Fibroblast of lung (primary cell): Measurements from ENCODE around the gene UTP20. TPM values are rescaled to one million over a fixed set of nuclear protein-coding genes. Genes with fewer than 3 reads are reported as not detected.

Experiments used
- DNase-seq, 2 donors: peaks; one replicate each; pipeline versions ENCODE4 v3.0.0 to v3.0.0-alpha.2; 2010; ENCODE audit warnings: low read depth in 2 of 2
- H2AFZ ChIP-seq: 2 replicates; pipeline ENCODE4 v1.5.1; 2012; ENCODE audit warnings: low read length, control low read depth, inconsistent platforms
- H3K27ac ChIP-seq: 2 replicates; pipeline ENCODE4 v1.5.1; 2011; ENCODE audit warnings: low read length, control low read depth; ENCODE audit not compliant: insufficient read depth
- H3K27me3 ChIP-seq: 2 replicates; pipeline ENCODE4 v1.5.1; 2011; ENCODE audit warnings: mild to moderate bottlenecking, low read length; ENCODE audit not compliant: control insufficient read depth, insufficient read depth
- H3K36me3 ChIP-seq: 2 replicates; pipeline ENCODE4 v1.5.1; 2011; ENCODE audit warnings: low read length; ENCODE audit not compliant: control insufficient read depth, insufficient read depth
- H3K4me1 ChIP-seq: 2 replicates; pipeline ENCODE4 v1.5.1; 2011; ENCODE audit warnings: low read length; ENCODE audit not compliant: control insufficient read depth, insufficient read depth; ENCODE audit errors: extremely low read depth
- H3K4me2 ChIP-seq: 2 replicates; pipeline ENCODE4 v1.5.1; 2011; ENCODE audit warnings: low read length, control low read depth; ENCODE audit not compliant: insufficient read depth; ENCODE audit errors: extremely low read depth
- H3K4me3 ChIP-seq, 4 experiments: fragments of 200-600 bp in 1 of 4; sonication (generic) in 1 of 4; replicated peaks in 1 of 4; 2 replicates each; pipeline ENCODE4 v1.5.1; 2011 to 2016; ENCODE audit warnings: low read length in 4 of 4, low read depth in 3 of 4, mild to moderate bottlenecking in 3 of 4, control low read depth in 2 of 4, inconsistent platforms in 1 of 4, mixed read lengths in 1 of 4; ENCODE audit not compliant: insufficient read depth in 1 of 4; ENCODE audit errors: control extremely low read depth in 1 of 4
- H3K79me2 ChIP-seq: 2 replicates; pipeline ENCODE4 v1.5.1; 2012; ENCODE audit warnings: mild to moderate bottlenecking, low read length, inconsistent platforms; ENCODE audit not compliant: control insufficient read depth, insufficient read depth
- H3K9ac ChIP-seq: 2 replicates; pipeline ENCODE4 v1.5.1; 2011; ENCODE audit warnings: mild to moderate bottlenecking, low read length, control low read depth; ENCODE audit not compliant: insufficient read depth
- H3K9me3 ChIP-seq: 2 replicates; pipeline ENCODE4 v1.5.1; 2012; ENCODE audit warnings: low read depth, low read length; ENCODE audit not compliant: control insufficient read depth, insufficient read depth
- H4K20me1 ChIP-seq: 2 replicates; pipeline ENCODE4 v1.5.1; 2011; ENCODE audit warnings: low read length; ENCODE audit not compliant: control insufficient read depth, insufficient read depth; ENCODE audit errors: extremely low read depth
- CTCF ChIP-seq, 2 donors: IDR thresholded peaks in 1 of 2; conservative IDR thresholded peaks in 1 of 2; 1 replicate in 1 of 2; 2 replicates in 1 of 2; pipeline ENCODE4 v1.5.1; 2011 to 2012; ENCODE audit warnings: low read length in 2 of 2, control low read depth in 1 of 2, inconsistent platforms in 1 of 2, low read depth in 1 of 2, mild to moderate bottlenecking in 1 of 2
- EZH2 ChIP-seq: IDR thresholded peaks from 2 replicates; pipeline ENCODE4 v1.5.1; 2012; ENCODE audit warnings: low read length, control low read depth, mild to moderate bottlenecking; ENCODE audit errors: missing control alignments
- polyA plus RNA-seq, 2 donors: library from polyadenylated mRNA; depleted of rRNA in 1 of 2; stranded (reverse) in 1 of 2; unstranded in 1 of 2; fragments of >200 nt; gene quantifications; 2 replicates each; pipeline ENCODE4 v1.2.1, GENCODE V29; 2011 to 2012; ENCODE audit warnings: missing spikeins in 1 of 2
- total RNA-seq: library from RNA; depleted of rRNA; stranded (reverse); fragments of >200 nt; gene quantifications from 2 replicates; pipeline ENCODE4 v1.2.1, GENCODE V29; 2014

Gene UTP20
- total and polyA plus RNA-seq, 2 donors (not counting 1 experiment from before 2014, with no cell fraction given): 13.3 to 13.7 TPM

GRCh38 chr12:101361455-101361854 is 81.5 kb downstream of the UTP20 start:
- no peak overlapping the region for H3K4me3 ChIP-seq
- peaks cover 2% of the 10 kb centered on the region for H3K36me3 ChIP-seq
- no peaks in the 10 kb centered on the region for H3K79me2 ChIP-seq
- no peak overlapping the region for H2AFZ ChIP-seq
- no peak overlapping the region for H3K9ac ChIP-seq
- H3K9me3 ChIP-seq: no peaks in the 10 kb centered on the region
- no peak overlapping the region for H3K27ac ChIP-seq
- no peak overlapping the region for H3K4me2 ChIP-seq
- TF ChIP-seq CTCF (conservative IDR thresholded peaks at IDR 0.05 in 1 of 2, IDR thresholded peaks at IDR 0.05 in 1 of 2; ENCODE audit: low read depth in 1 of 2, low read length in 2 of 2) (no peak), EZH2 (no peak)
- no peaks in the 10 kb centered on the region for H4K20me1 ChIP-seq
- no peak for DNase-seq
- no peaks in the 10 kb centered on the region for H3K4me1 ChIP-seq
- no peaks in the 10 kb centered on the region for H3K27me3 ChIP-seq

DNA sequence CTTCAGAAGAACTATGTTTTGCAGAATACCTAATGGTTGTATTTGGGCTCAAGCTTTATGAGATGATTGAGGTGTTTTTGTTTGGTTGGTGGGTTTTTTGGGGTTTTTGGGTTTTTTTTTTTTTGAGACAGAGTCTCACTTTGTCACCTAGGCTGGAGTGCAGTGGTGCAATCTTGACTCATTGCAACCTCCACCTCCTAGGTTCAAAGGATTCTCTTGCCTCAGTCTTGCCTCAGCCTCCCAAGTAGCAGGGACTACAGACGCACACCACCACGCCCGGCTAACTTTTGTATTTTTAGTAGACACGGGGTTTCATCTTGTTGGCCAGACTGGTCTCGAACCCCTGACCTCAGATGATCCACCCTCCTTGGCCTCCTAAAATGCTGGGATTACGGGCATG is 88.1 kb downstream of the UTP20 start:
- no peaks in the 10 kb centered on the region for H3K4me1 ChIP-seq
- no peaks in the 10 kb centered on the region for H3K9me3 ChIP-seq
- TF ChIP-seq CTCF (conservative IDR thresholded peaks at IDR 0.05 in 1 of 2, IDR thresholded peaks at IDR 0.05 in 1 of 2; ENCODE audit: low read depth in 1 of 2, low read length in 2 of 2): no peak
- no peak for TF ChIP-seq EZH2
- no peak overlapping the region for H3K9ac ChIP-seq
- H3K27me3 ChIP-seq: no peaks in the 10 kb centered on the region
- no peaks in the 10 kb centered on the region for H4K20me1 ChIP-seq
- H3K27ac ChIP-seq: no peak overlapping the region
- no peak overlapping the region for H3K4me3 ChIP-seq
- no peak overlapping the region for H3K4me2 ChIP-seq
- no peak for DNase-seq
- no peaks in the 10 kb centered on the region for H3K79me2 ChIP-seq
- peaks cover 11% of the 10 kb centered on the region for H3K36me3 ChIP-seq
- H2AFZ ChIP-seq: no peak overlapping the region

GRCh38 chr12:101372431-101372830 is 92.5 kb downstream of the UTP20 start:
- no peak overlapping the region for H3K27ac ChIP-seq
- H3K27me3 ChIP-seq: no peaks in the 10 kb centered on the region
- TF ChIP-seq CTCF (conservative IDR thresholded peaks at IDR 0.05 in 1 of 2, IDR thresholded peaks at IDR 0.05 in 1 of 2; ENCODE audit: low read depth in 1 of 2, low read length in 2 of 2): no peak
- TF ChIP-seq EZH2: no peak
- H3K9me3 ChIP-seq: no peaks in the 10 kb centered on the region
- peaks cover 9% of the 10 kb centered on the region for H3K36me3 ChIP-seq
- no peak overlapping the region for H3K4me2 ChIP-seq
- no peaks in the 10 kb centered on the region for H3K4me1 ChIP-seq
- no peak for DNase-seq
- no peak overlapping the region for H3K4me3 ChIP-seq
- H4K20me1 ChIP-seq: no peaks in the 10 kb centered on the region
- no peak overlapping the region for H3K9ac ChIP-seq
- no peak overlapping the region for H2AFZ ChIP-seq
- H3K79me2 ChIP-seq: no peaks in the 10 kb centered on the region
